Astrocyte of the cerebellum (primary cell): ENCODE results near the gene MUS81.

Experiments used
- DNase-seq: peaks from one replicate; pipeline ENCODE4 v3.0.0-alpha.2; 2011; ENCODE audit warnings: low read depth
- H3K4me3 ChIP-seq: 2 replicates; pipeline ENCODE4 v1.5.1; 2011; ENCODE audit warnings: mild to moderate bottlenecking, low read depth, low read length, moderate library complexity
- CTCF ChIP-seq: IDR thresholded peaks from 2 replicates; pipeline ENCODE4 v1.5.1; 2012; ENCODE audit warnings: low read length, low read depth, moderate library complexity, mild to moderate bottlenecking; ENCODE audit errors: missing control alignments
- in situ Hi-C: cut with HindIII; loops from 2 replicates; pipeline ENCODE4 v1.10.0; 2017; ENCODE audit warnings: low sequenced_read_pairs

MUS81 gene

GRCh38 chr11:65862191-65862735, 2.0 kb downstream of the MUS81 start:
- DNase-seq = no peak
- in situ Hi-C loops = no loop called here
- no peak for TF ChIP-seq CTCF
- H3K4me3 ChIP-seq = no peak overlapping the region

- no peak for TF ChIP-seq CTCF
- no peak overlapping the region for H3K4me3 ChIP-seq
- DNase-seq = no peak
- in situ Hi-C loops = no loop called here
Observed at GRCh38 chr11:65862941-65863888, 3.0 kb downstream of the MUS81 start.

- DNase-seq = no peak
- in situ Hi-C loops = no loop called here
- H3K4me3 ChIP-seq = no peak overlapping the region
- TF ChIP-seq CTCF = no peak
Observed at GRCh38 chr11:65863889-65864705, 3.9 kb downstream of the MUS81 start.

GRCh38 chr11:65864706-65865471, 4.7 kb downstream of the MUS81 start:
- in situ Hi-C loops = no loop called here
- TF ChIP-seq CTCF = no peak
- no peak overlapping the region for H3K4me3 ChIP-seq
- no peak for DNase-seq

- no peak for DNase-seq
Observed at GRCh38 chr11:65865550-65866172, 5.4 kb downstream of the MUS81 start.

More at GRCh38 chr11:65865550-65866172, 5.4 kb downstream of the MUS81 start:
- H3K4me3 ChIP-seq = no peak overlapping the region
- in situ Hi-C loops = no loop called here
- TF ChIP-seq CTCF = no peak
